ENCODE data around the gene MAN1A1.

DNA sequence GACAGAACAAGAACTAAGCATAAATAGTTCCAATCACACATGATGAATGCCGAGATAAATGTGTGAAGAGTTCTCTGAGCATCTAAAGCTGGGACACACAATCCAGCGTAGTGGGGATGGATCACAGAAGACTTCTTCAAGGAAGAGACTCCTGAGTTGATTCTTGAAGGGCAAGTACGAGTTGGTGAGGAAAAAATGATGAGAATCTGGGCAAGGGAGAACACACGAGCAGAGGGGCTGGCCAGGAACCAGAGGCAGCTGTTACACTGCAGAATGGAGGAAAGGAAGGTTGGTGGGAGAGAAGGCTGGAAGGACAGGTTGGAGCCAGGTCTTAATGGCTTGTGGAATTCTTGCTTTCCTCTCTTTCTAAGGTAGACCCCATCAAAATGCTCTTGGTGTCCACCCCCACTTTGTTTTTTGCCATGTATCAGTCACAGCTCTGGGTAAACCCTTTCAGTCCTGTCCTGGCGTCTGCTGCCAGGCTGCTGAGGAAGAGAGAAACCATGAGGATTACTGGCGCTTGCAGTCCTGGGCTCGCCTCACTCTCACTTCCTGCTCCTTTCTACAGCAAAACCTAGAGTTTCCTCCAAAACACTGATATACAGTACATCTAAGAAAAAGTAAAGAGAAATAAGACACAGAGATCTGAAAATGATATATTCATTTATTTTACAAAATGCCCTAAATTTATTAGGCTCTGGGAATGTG, 143.5 kb downstream of the MAN1A1 start:
- TF ChIP-seq, protein P1, sequence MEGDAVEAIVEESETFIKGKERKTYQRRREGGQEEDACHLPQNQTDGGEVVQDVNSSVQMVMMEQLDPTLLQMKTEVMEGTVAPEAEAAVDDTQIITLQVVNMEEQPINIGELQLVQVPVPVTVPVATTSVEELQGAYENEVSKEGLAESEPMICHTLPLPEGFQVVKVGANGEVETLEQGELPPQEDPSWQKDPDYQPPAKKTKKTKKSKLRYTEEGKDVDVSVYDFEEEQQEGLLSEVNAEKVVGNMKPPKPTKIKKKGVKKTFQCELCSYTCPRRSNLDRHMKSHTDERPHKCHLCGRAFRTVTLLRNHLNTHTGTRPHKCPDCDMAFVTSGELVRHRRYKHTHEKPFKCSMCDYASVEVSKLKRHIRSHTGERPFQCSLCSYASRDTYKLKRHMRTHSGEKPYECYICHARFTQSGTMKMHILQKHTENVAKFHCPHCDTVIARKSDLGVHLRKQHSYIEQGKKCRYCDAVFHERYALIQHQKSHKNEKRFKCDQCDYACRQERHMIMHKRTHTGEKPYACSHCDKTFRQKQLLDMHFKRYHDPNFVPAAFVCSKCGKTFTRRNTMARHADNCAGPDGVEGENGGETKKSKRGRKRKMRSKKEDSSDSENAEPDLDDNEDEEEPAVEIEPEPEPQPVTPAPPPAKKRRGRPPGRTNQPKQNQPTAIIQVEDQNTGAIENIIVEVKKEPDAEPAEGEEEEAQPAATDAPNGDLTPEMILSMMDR (IDR thresholded peaks at IDR 0.05) = no peak
- no peak for TF ChIP-seq POLR2A (IDR thresholded peaks at IDR 0.05)

Measured in uterus (tissue), 2 donors.